HG03045 (cell line): Measurements from ENCODE around the gene KCNK4.

Experiments
- ATAC-seq: cut with Tn5 transposase; IDR thresholded peaks from one replicate; pipeline ENCODE4 v1.9.1; 2021; ENCODE audit warnings: mild to moderate bottlenecking, moderate library complexity; ENCODE audit not compliant: unreplicated experiment

The KCNK4 gene

DNA sequence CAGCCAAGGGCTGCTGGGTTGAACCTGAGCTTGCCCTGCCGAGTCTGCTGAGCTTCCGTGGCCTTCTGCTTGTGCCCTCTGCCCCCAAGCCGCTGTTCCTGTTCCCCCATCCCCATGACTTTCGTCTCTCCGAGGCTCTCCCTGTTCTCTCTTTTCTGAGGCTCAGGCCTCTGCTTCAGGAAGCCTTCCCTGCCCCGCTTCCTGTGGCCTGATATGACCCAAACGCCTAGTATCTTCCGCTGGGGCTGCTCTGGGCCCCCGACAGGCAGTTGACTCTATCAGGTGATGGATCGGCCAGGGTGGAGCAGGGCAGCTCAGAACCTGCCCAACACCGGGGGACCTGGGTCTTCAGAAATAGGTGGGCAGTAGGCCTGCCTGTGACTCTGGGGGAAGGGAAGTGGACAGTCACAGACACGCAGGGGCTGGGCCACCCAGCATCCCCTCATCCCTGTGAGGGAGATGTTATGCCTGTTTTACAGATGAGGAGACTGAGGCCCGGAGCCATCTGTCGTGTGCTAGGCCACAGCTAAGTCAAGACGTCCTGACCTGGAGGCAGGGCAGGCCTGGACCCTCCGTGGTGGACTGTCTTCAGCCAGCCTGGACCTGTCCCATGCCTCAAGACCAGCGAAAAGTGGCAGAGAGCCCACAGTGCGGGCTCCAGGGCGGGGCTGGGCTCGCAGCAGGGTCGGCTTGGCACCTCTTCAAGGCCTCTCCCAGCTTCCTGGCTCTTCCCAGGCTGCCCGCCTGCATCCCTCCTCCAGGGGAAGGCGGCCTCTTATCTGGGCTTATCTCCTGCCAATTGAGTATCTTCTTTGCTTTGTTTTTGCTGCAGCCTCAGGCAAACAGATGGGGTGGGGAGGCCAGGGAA is 22.8 kb upstream of the KCNK4 start:
- no peak for ATAC-seq

GRCh38 chr11:64268893-64269539 is 22.1 kb upstream of the KCNK4 start:
- ATAC-seq = peak; percentile 19

DNA sequence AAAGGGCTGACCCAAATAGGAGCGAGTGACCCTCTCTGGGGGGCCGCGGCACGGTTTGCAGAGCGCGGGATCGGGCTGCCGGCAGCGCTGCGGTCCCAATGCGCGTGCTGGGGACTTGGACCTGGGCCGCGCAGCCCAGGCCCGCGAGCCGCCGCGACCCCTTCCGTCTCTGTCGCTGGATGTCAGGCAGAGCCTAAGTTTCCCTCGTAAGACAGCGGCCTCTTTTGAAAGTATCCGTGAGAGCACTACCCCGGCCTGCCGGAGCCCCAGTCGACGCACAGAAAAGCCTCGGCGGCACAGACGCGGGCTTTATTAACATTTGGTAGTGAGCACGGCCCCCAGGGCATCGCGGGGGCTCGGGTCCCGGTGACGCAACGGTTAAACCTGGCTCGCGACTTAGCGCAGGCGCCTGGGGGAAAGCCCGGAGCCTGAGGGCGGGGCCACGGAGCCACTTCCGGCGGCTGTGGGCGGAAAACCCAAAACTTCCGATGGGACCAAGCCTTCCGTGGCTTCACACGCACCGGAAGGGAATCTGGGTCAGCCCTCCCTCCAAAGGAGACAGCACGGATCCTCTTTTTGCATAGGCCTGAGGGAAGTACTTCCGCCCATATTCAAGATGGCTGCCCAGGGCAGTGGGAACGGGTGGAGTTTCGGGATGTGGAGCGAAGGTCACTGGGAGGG is 21.4 kb upstream of the KCNK4 start:
- ATAC-seq = peak; percentile 69

- no peak for ATAC-seq
These were observed 15.9 kb upstream of the KCNK4 start for GRCh38 chr11:64275031-64275800.

- no peak for ATAC-seq
These were observed 15.3 kb upstream of the KCNK4 start for GRCh38 chr11:64275841-64276240.

- no peak for ATAC-seq
These were observed 14.3 kb upstream of the KCNK4 start for GRCh38 chr11:64276653-64277431.

DNA sequence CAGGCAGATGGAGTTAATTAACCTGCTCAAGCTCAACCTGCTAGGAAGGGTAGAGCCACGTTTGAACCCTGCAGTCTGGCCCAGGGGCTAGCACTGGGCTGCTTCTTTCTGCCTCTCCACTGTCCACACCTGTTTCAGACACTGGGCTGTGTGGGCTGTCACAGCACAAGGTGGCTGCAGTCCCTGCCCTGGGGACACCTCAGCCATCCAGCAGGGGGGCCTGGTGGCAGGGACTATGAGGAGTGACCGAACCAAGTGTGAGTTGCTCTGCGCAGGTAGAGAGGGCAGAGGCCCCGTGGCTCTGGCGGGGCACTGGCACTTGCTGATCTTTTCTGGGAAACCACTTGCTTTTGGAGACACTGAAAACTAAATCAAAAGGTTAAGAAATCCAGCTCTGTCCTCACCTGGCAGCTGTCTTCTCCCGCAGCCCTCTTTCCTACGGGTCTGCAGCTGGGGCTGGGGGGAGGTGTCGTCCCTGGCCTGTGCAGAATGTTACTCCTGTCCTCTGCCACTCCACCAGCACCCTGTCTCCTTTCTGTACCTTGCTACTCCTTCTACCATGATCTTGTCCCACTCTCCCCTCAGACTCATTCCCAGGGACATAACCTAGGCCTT is 12.4 kb upstream of the KCNK4 start:
- ATAC-seq = no peak

DNA sequence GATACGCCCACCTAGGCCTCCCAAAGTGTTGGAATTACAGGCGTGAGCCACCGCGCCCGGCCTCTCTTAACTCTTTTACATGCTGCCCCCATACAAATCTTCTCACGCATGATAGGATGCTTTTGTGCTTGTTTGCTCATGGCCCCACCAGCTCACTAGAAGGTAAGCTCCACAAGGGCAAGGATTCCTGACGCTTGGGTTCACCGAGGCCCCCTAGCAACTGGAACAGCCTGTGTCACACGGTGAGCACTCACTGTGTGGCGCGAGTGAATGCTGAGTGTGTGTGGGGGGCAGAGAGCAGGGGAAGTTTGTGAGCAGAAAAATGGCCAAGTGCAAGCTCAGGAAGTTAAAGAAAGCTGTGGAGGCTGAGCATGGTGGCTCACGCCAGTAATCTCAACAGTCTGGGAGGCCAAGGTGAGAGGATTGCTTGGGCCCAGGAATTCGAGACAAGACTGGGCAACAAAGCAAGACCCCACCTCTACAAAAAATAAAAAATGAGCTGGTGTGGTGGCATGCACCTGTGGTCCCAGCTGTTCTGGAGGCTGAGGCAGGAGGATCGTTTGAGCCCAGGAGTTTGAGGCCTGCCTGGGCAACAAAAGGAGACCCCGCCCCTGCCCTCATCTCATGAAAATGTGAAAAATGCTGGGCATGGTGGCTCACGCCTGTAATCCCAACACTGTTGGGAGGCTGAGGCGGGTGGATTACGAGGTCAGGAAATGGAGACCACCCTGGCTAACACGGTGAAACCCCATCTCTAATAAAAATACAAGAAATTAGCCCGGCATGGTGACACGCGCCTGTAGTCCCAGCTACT is 8.9 kb upstream of the KCNK4 start:
- ATAC-seq = no peak

DNA sequence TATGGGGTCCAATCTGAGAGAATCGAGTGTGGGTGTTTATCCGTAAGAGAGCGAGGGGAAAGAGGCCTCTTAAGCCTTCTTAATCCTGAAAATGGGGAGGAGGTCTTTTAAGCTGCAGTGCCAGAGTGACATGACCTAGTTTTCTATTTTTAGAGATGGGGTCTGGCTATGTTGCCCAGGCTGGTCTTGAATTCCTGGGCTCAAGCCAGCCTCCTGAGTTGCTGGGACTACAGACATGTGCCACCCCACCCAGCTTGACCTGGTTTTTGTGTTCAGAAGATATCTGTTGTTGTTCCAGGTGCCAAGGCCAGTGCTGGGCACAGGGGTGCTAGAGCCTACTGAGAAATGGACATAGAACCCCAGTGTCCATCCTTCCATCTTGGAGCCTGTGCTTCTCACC is 8.0 kb upstream of the KCNK4 start:
- no peak for ATAC-seq

DNA sequence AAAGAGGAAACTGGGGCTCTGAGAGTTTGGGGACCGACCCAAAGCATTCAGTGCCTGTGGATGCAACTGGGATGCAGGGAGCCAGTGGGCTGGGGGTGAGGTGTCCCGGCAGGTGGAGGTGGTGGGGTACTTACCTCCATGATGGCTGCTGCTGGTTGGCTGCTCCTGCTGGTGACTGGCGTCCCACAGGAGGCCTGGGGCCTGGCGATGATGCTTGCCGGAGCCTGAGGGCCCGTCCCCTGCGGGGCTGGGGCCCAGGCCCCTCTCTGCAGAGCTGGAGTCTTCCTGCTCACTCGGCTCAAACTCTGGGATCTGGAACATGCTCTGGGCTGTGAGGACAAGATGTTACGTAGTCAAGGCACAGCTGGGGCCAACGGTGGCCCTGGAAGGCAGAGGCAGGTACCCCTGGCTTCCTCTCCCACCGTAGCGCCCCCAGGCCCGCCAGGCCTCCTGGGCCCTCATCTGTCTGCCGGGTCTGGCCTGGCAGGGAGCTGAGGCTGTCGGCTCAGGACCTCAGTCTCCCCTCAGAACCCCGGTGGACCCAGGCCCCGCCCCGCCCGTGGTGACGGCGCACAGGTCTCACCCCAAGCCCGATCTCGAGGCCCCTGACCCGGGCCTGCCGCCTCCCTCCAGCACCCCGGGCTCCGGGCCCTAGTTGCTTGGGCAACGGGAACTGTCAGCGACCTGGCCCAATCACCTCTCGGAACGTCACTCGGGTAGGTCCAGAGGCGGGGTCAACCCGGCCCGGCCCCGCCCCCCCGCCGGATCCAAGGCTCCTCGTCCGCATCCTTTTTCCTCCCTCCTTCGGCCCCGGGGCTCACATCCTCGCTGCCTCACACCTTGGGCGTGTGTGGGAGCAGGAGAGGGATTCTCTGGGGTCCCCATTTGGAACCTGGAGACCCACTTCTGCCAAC is 6.8 kb upstream of the KCNK4 start, which contains the start of gene BAD:
Gene BAD, minus strand, starts transcription at position 618 of the 914 bp plus-strand sequence. Its CDS starts 297 bp downstream, at position 321.
- peak; percentile 73 for ATAC-seq

GRCh38 chr11:64284962-64285884 is 5.9 kb upstream of the KCNK4 start, which contains the start of gene GPR137:
Gene GPR137 (plus strand): TSS chr11:64285848. CDS start chr11:64286525, 677 bp downstream.
- peak; percentile 60 for ATAC-seq

GRCh38 chr11:64285885-64286800 is 5.0 kb upstream of the KCNK4 start:
- no peak for ATAC-seq

DNA sequence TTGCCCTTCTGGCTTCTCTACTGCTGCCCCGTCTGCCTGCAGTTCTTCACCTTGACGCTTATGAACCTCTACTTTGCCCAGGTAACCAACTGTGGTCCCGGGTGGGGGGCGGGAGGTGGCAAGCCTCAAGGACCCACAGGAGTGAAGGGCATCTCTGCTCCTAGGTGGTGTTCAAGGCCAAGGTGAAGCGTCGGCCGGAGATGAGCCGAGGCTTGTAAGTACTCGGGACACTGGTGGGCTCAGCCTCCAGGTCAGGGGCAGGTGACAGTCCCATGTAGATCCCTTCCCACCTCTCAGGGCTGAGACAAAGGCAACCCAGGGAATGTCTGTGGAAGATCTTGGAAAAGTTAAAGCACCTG is 4.3 kb upstream of the KCNK4 start:
- no peak for ATAC-seq

- ATAC-seq = no peak
These were observed 3.3 kb upstream of the KCNK4 start for GRCh38 chr11:64287676-64288352.

GRCh38 chr11:64288353-64288750 is 2.8 kb upstream of the KCNK4 start:
- no peak for ATAC-seq
